Measurements from ENCODE around the gene PLXNB1.

PLXNB1 gene

DNA sequence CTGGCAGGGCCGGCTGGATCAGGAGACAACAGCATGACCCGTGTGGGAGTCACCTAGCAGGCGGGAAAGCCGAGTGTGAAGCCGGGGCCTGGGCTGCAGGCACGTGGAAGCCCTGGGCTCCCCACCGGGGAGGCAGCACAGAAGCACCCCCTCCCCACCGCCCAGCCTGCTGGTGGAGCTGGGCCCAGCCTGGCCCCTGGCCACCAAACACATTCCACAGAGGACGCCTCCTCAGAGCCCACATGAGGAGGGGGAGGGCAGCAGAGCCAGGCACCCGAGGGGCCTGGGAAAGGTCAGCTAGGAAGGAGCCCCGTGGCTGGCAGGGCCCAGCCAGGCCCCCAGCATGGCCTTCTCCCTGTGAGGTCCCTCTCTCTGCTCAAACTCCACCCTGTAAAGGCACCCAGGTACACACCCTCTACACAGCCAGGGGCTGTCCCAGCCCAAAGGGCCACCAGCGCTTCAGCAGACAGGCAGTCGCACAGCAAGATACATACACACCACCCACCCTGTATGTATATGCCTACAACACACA, 4.5 kb downstream of the PLXNB1 start:
- H3K9me3 ChIP-seq (ENCODE audit: insufficient read depth, low read depth, low read length): no peaks in the 10 kb centered on the region
- no peak overlapping the region for H3K27ac ChIP-seq (ENCODE audit: low read depth, low read length)
- H3K4me3 ChIP-seq (ENCODE audit: low read length): no peak overlapping the region
- peaks cover 17% of the 10 kb centered on the region for H3K4me1 ChIP-seq (ENCODE audit: insufficient read depth, low read length)
- no peaks in the 10 kb centered on the region for H3K27me3 ChIP-seq (ENCODE audit: insufficient read depth, low read length)
- H3K36me3 ChIP-seq (ENCODE audit: insufficient read depth, low read length): peaks cover 41% of the 10 kb centered on the region
- no peak overlapping the region for H3K9ac ChIP-seq (ENCODE audit: low read depth, low read length)
- 89% methylated on average over 13 of the region's 13 CpGs for WGBS

DNA sequence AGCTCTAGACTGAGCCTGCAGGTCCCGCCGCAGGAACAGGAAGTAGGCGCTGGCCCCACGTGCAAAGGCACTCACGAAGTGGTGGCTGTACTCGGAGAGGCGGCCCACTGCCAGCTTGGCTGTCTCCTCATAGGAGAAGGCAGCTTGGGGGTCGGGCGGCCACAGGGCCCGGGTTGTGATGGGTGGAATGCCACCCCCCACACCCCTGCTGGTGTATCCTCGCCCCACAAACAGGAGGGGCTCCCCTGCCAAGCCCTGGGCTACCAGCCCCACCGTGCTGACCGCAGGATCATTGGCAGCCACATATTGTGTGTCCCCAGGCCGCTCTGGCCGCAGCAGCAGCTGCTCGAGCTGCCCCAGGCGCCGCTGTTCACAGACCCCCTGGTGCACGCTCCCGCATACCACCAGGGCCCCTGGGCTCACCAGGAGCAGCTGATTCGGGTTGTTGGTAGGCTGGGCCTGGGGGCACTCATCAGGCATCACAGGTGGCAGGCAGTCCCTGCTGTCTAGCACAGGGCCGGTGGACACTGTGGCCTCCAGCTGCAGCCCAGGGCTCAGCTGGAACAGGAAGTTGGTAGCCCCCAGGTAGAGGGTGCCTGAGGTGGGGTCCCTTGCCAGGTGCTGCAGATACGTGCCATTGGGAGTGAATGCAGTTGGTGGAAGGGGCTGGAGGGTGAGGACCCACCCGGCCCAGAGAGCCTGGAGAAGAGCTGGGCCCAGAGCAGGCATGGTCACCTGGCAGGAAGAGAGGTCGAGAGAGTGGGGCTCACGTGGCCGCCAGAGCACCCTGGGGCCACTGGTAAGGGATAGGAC, 5.8 kb downstream of the PLXNB1 start:
- H3K4me1 ChIP-seq (ENCODE audit: insufficient read depth, low read length): peaks cover 15% of the 10 kb centered on the region
- 94% methylated on average over 27 of the region's 27 CpGs for WGBS

DNA sequence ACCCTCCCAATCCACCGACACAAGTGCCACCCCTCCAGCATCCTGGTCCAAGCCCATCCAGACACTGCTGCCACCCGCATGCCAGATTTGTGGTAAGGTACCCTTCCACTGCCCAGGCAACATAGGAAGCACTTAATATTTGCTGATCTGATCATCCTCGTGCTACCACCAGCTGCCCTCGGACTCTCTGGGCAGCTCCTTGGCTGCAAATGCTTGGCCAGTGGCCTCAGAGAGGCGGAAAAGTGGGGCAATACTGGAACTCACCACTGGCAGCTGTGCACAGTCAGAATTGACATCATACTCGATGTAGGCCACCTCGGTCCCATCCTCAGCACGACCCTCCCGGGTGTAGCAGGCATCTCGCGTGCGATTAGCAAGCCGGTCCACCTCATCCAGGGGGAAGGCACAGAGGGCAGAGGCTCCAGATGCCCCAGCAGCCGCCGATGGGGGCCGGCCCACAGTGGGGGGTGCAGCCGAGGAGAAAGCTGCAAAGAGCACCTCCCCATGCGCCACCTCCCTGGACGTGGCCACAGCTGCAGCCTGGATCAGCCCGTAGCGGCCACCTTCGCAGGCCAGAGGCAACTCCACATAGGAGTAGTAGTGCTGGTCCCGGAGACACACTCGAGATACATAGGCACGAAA, 6.5 kb downstream of the PLXNB1 start:
- WGBS: 96% methylated on average over 25 of the region's 25 CpGs
- Histone ChIP-seq H3K4me1 (ENCODE audit: insufficient read depth, low read length) (peaks cover 15% of the 10 kb centered on the region), H3K27me3 (ENCODE audit: insufficient read depth, low read length) (no peaks in the 10 kb centered on the region), H3K27ac (ENCODE audit: low read depth, low read length) (no peak overlapping the region), H3K36me3 (ENCODE audit: insufficient read depth, low read length) (peaks cover 57% of the 10 kb centered on the region), H3K9me3 (ENCODE audit: insufficient read depth, low read depth, low read length) (no peaks in the 10 kb centered on the region), H3K4me3 (ENCODE audit: low read length) (no peak overlapping the region), H3K9ac (ENCODE audit: low read depth, low read length) (no peak overlapping the region)

More for the DNA sequence above, 5.8 kb downstream of the PLXNB1 start:
- peaks cover 50% of the 10 kb centered on the region for H3K36me3 ChIP-seq (ENCODE audit: insufficient read depth, low read length)
- H3K27me3 ChIP-seq (ENCODE audit: insufficient read depth, low read length): no peaks in the 10 kb centered on the region
- no peak overlapping the region for H3K27ac ChIP-seq (ENCODE audit: low read depth, low read length)
- no peaks in the 10 kb centered on the region for H3K9me3 ChIP-seq (ENCODE audit: insufficient read depth, low read depth, low read length)
- H3K4me3 ChIP-seq (ENCODE audit: low read length): no peak overlapping the region
- H3K9ac ChIP-seq (ENCODE audit: low read depth, low read length): no peak overlapping the region; the same call in 1 of the 2 replicates

DNA sequence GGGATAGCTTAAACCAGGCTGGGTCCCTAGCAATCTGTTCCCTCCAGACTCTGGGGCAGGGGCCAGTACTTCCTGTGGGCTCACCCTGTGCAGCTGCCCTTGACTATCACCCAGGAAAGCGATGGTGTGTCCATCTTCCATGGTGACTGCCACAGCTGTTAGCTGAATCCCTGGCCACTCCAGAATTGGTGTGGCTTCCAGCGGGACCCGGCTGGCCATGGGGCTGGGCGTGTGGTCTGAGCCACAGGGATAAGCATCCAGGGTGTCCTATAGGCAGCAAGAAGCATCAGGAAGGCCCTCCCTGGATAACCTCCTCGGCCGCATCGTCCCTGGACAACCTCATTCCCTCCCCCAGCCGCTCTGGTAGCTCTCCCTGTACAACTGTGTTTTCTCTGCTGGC, 7.2 kb downstream of the PLXNB1 start:
- WGBS: 95% methylated on average over 8 of the region's 8 CpGs
- Histone ChIP-seq H3K27me3 (ENCODE audit: insufficient read depth, low read length) (no peaks in the 10 kb centered on the region), H3K4me3 (ENCODE audit: low read length) (no peak overlapping the region), H3K9me3 (ENCODE audit: insufficient read depth, low read depth, low read length) (no peaks in the 10 kb centered on the region), H3K27ac (ENCODE audit: low read depth, low read length) (no peak overlapping the region), H3K36me3 (ENCODE audit: insufficient read depth, low read length) (peaks cover 64% of the 10 kb centered on the region), H3K9ac (ENCODE audit: low read depth, low read length) (no peak overlapping the region), H3K4me1 (ENCODE audit: insufficient read depth, low read length) (peaks cover 10% of the 10 kb centered on the region; the same call in 1 of the 2 replicates)

DNA sequence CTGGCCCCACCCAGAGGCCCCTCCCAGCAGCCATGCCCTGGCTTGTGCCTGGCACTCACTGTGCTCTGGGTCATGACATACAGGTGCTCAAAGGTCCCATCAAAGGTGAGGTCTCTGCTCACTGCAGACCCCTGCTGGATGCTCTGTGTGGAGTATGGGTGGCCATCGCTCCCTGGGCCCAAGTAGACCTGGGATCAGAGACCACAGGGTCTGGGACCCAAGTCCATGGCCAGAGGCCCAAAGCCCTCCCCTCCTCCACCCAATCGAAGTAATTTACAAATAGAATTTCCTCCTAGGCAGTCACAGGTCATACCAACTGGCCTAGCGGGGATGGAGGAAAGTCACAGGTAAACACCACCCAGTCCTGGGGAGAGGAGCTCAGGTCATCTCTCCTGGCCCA, 7.6 kb downstream of the PLXNB1 start:
- WGBS: 90% methylated on average over 3 of the region's 3 CpGs
- no peak overlapping the region for H3K9ac ChIP-seq (ENCODE audit: low read depth, low read length)
- H3K27me3 ChIP-seq (ENCODE audit: insufficient read depth, low read length): no peaks in the 10 kb centered on the region
- peaks cover 6% of the 10 kb centered on the region; the same call in 1 of the 2 replicates for H3K4me1 ChIP-seq (ENCODE audit: insufficient read depth, low read length)
- peaks cover 68% of the 10 kb centered on the region for H3K36me3 ChIP-seq (ENCODE audit: insufficient read depth, low read length)
- H3K27ac ChIP-seq (ENCODE audit: low read depth, low read length): no peak overlapping the region
- H3K4me3 ChIP-seq (ENCODE audit: low read length): no peak overlapping the region
- no peaks in the 10 kb centered on the region for H3K9me3 ChIP-seq (ENCODE audit: insufficient read depth, low read depth, low read length)

DNA sequence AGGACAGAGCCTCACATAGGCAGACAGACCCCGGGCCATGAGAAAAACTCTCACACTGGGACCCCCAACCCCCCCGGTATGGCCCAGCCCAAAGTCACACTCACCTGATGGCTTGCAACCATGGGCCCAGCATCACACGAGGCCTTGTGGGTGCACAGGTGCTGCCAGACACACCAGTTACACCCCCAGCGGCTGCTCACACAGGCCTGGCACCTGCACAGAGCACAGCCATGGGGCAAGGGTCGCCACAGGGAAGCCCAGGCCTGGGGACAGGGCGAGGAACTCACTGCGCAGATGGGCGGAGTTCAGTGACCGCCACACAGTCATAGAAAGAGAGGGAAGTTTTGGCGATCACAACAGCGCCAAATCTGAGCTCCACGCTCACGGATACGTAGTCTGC, 9.3 kb downstream of the PLXNB1 start:
- no peaks in the 10 kb centered on the region for H3K4me1 ChIP-seq (ENCODE audit: insufficient read depth, low read length)
- 94% methylated on average over 14 of the region's 14 CpGs for WGBS
- H3K27me3 ChIP-seq (ENCODE audit: insufficient read depth, low read length): no peaks in the 10 kb centered on the region
- no peak overlapping the region for H3K27ac ChIP-seq (ENCODE audit: low read depth, low read length)
- H3K9ac ChIP-seq (ENCODE audit: low read depth, low read length): no peak overlapping the region
- H3K9me3 ChIP-seq (ENCODE audit: insufficient read depth, low read depth, low read length): no peaks in the 10 kb centered on the region
- H3K36me3 ChIP-seq (ENCODE audit: insufficient read depth, low read length): peaks cover 85% of the 10 kb centered on the region
- H3K4me3 ChIP-seq (ENCODE audit: low read length): no peak overlapping the region

DNA sequence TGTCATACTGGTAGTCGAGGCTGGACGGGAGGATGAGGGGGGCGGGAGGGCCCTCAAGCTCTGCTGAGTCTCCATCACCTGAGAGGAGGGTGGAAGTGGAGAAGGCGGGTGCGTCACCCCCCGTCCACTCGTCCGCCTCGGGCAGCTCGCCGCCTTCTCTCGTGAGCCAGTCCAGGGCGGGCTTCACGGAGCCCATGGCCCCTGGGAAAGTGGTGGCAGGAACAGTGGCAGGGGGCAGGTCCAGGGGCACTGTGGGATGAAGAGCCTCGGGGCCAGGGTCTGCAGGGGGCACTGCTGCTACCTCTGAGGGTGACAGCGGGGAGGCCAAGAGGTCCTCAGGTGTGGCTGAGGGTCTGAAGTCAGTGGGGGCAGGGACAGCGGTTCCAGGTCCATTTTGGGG, 10.3 kb downstream of the PLXNB1 start:
- Histone ChIP-seq H3K36me3 (ENCODE audit: insufficient read depth, low read length) (peaks cover 93% of the 10 kb centered on the region), H3K4me3 (ENCODE audit: low read length) (no peak overlapping the region), H3K27me3 (ENCODE audit: insufficient read depth, low read length) (no peaks in the 10 kb centered on the region), H3K27ac (ENCODE audit: low read depth, low read length) (no peak overlapping the region), H3K4me1 (ENCODE audit: insufficient read depth, low read length) (no peaks in the 10 kb centered on the region), H3K9ac (ENCODE audit: low read depth, low read length) (no peak overlapping the region), H3K9me3 (ENCODE audit: insufficient read depth, low read depth, low read length) (no peaks in the 10 kb centered on the region)
- 96% methylated on average over 17 of the region's 17 CpGs for WGBS

DNA sequence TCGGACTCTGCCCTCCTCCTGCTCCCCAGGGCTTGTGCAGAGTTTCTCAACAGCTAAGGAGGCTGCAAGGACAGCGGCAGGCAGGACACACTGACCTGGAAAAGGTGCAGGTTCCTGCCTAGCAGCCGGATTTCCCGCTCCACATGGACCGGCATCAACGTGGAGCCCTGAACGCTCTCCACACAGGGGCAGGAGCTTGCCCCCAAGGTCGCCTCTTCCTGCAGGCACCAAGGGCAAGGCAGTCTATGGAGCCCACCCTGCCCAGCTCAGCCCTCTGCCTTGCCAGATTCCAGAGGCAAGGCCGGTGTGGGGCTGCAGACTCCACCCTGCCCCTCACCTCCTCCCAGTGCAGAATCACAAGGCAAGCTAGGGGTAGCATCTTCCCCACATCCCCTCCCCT, 10.7 kb downstream of the PLXNB1 start:
- Histone ChIP-seq H3K27me3 (ENCODE audit: insufficient read depth, low read length) (no peaks in the 10 kb centered on the region), H3K9me3 (ENCODE audit: insufficient read depth, low read depth, low read length) (no peaks in the 10 kb centered on the region)

DNA sequence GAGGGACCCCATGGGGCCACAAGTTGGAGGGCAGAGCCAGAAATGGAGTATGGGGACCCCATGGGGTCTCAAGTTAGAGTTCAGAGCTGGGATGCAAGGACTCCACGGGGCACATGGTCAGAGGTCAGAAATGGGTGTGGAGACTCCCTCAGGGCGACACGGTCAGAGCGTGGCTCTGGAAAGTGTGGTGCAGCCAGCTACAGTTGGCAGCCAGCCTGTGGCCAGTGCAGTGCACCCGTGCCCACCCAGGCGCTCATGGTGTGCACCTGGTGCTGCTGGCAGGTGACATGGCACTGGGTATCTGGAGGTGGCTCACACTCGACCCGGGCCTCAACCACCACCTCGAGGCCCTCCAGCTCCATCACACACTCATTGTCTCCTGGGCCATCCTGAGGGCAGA, 11.2 kb downstream of the PLXNB1 start:
- Histone ChIP-seq H3K27me3 (ENCODE audit: insufficient read depth, low read length) (no peaks in the 10 kb centered on the region), H3K4me3 (ENCODE audit: low read length) (no peak overlapping the region), H3K4me1 (ENCODE audit: insufficient read depth, low read length) (no peaks in the 10 kb centered on the region), H3K36me3 (ENCODE audit: insufficient read depth, low read length) (peaks cover 94% of the 10 kb centered on the region), H3K9me3 (ENCODE audit: insufficient read depth, low read depth, low read length) (no peaks in the 10 kb centered on the region), H3K27ac (ENCODE audit: low read depth, low read length) (no peak overlapping the region), H3K9ac (ENCODE audit: low read depth, low read length) (no peak overlapping the region)
- 95% methylated on average over 9 of the region's 9 CpGs for WGBS

More for the DNA sequence above, 10.7 kb downstream of the PLXNB1 start:
- H3K4me1 ChIP-seq (ENCODE audit: insufficient read depth, low read length): no peaks in the 10 kb centered on the region
- no peak overlapping the region for H3K9ac ChIP-seq (ENCODE audit: low read depth, low read length)
- WGBS: 96% methylated on average over 9 of the region's 9 CpGs
- no peak overlapping the region for H3K4me3 ChIP-seq (ENCODE audit: low read length)
- peaks cover 93% of the 10 kb centered on the region for H3K36me3 ChIP-seq (ENCODE audit: insufficient read depth, low read length)
- no peak overlapping the region for H3K27ac ChIP-seq (ENCODE audit: low read depth, low read length)

DNA sequence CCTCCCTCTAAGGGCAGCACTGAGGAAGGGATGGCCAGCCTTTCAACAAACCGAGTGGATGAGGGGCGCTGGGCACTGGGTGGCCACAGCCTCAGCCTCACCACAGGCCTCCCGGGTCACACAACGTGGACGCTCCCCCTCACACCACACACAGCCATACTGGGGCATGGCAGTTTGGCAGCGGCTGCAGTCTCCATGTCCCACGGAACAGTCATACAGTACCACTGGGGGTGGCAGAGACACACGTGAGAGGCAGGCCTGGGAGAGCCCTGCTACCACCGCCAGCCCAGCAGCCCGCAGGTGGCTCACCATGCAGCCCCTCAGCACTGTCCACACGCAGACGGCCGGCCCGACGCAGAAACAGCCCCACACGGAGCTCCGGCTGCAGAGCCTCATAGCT, 11.7 kb downstream of the PLXNB1 start:
- Histone ChIP-seq H3K9ac (ENCODE audit: low read depth, low read length) (no peak overlapping the region), H3K4me3 (ENCODE audit: low read length) (no peak overlapping the region), H3K27me3 (ENCODE audit: insufficient read depth, low read length) (no peaks in the 10 kb centered on the region), H3K4me1 (ENCODE audit: insufficient read depth, low read length) (no peaks in the 10 kb centered on the region), H3K9me3 (ENCODE audit: insufficient read depth, low read depth, low read length) (no peaks in the 10 kb centered on the region), H3K27ac (ENCODE audit: low read depth, low read length) (no peak overlapping the region), H3K36me3 (ENCODE audit: insufficient read depth, low read length) (peaks cover 94% of the 10 kb centered on the region)
- WGBS: 96% methylated on average over 17 of the region's 17 CpGs

DNA sequence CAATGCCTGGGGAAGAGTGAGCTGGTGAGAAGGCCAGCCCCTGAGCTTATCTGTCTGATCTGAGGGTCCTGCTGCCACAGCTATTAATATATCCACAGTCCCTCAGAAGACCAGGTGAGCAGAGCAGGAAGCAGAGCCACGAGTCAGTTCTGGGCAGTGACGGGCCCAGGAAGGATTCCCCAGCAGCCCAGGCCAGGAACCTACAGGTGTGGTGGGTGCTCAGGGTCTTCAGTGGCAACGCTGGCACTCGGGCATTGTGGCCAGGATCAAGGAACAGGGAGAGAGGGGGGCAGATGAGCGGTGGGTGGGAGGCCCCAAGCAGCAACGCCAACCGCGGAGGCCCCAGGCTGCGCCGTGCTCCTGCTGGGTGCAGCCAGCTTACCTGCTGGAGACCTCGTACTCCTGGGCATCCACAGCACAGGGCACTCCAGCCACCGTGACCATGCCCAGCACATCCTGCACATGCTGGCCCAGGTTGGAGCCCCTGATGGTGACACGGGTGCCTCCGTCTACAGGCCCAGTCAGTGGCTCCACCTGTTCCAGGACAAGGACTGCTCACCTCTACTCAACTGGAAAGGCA, 12.3 kb downstream of the PLXNB1 start:
- 96% methylated on average over 14 of the region's 14 CpGs for WGBS
- H3K36me3 ChIP-seq (ENCODE audit: insufficient read depth, low read length): peaks cover 96% of the 10 kb centered on the region
- H3K4me3 ChIP-seq (ENCODE audit: low read length): no peak overlapping the region
- no peaks in the 10 kb centered on the region for H3K4me1 ChIP-seq (ENCODE audit: insufficient read depth, low read length)
- no peak overlapping the region for H3K27ac ChIP-seq (ENCODE audit: low read depth, low read length)
- no peaks in the 10 kb centered on the region for H3K27me3 ChIP-seq (ENCODE audit: insufficient read depth, low read length)
- H3K9ac ChIP-seq (ENCODE audit: low read depth, low read length): no peak overlapping the region
- H3K9me3 ChIP-seq (ENCODE audit: insufficient read depth, low read depth, low read length): no peaks in the 10 kb centered on the region
